Fibroblast of skin of left biceps (primary cell): ENCODE measurements around the gene FMN1.

Experiments
- DNase-seq, 2 experiments: peaks; one replicate each; pipeline ENCODE4 v3.0.0-alpha.2; 2013; ENCODE audit warnings: low read depth in 2 of 2

The FMN1 gene

GRCh38 chr15:33125894-33126537 lies 68.5 kb downstream of the FMN1 start:
- no peak for DNase-seq

GRCh38 chr15:33124811-33125210 lies 69.7 kb downstream of the FMN1 start:
- DNase-seq: no peak

GRCh38 chr15:33124279-33124678 lies 70.2 kb downstream of the FMN1 start:
- DNase-seq: no peak

- DNase-seq: no peak
Observed at GRCh38 chr15:33119865-33120264, 74.6 kb downstream of the FMN1 start.

- DNase-seq: no peak
Observed at GRCh38 chr15:33119273-33119672, 75.2 kb downstream of the FMN1 start.

- no peak for DNase-seq
Observed at GRCh38 chr15:33116198-33116597, 78.3 kb downstream of the FMN1 start.

- no peak for DNase-seq
Observed at GRCh38 chr15:33115191-33115861, 79.2 kb downstream of the FMN1 start.

GRCh38 chr15:33114374-33114717 lies 80.2 kb downstream of the FMN1 start:
- DNase-seq: no peak

- no peak for DNase-seq
Observed at GRCh38 chr15:33113666-33114373, 80.7 kb downstream of the FMN1 start.

GRCh38 chr15:33112541-33113105 lies 81.9 kb downstream of the FMN1 start:
- no peak for DNase-seq

GRCh38 chr15:33111041-33111451 lies 83.5 kb downstream of the FMN1 start:
- DNase-seq: peak; percentile 37 to 39

GRCh38 chr15:33109345-33109744 lies 85.2 kb downstream of the FMN1 start:
- DNase-seq: no peak

- no peak for DNase-seq
Observed at GRCh38 chr15:33108518-33108917, 86.0 kb downstream of the FMN1 start.

GRCh38 chr15:33107950-33108349 lies 86.6 kb downstream of the FMN1 start:
- DNase-seq: no peak

GRCh38 chr15:33104212-33104611 lies 90.3 kb downstream of the FMN1 start:
- peak; percentile 66 to 69 for DNase-seq

- DNase-seq: no peak
Observed at GRCh38 chr15:33101036-33101435, 93.5 kb downstream of the FMN1 start.

GRCh38 chr15:33100314-33100713 lies 94.2 kb downstream of the FMN1 start:
- DNase-seq: no peak

GRCh38 chr15:33099739-33100138 lies 94.8 kb downstream of the FMN1 start:
- peak; percentile 47 to 49 for DNase-seq

- DNase-seq: no peak
Observed at GRCh38 chr15:33099213-33099612, 95.3 kb downstream of the FMN1 start.

- peak; percentile 64 to 65 for DNase-seq
Observed at GRCh38 chr15:33098094-33099058, 96.1 kb downstream of the FMN1 start.

GRCh38 chr15:33096134-33096533 lies 98.4 kb downstream of the FMN1 start:
- DNase-seq: no peak

GRCh38 chr15:33095641-33096040 lies 98.9 kb downstream of the FMN1 start:
- no peak for DNase-seq
